Amygdala (tissue), 56 donors: ENCODE results near the gene SFXN2.
"Not testable (repeated sequence)": the region's sequence is repeated elsewhere in the genome, so short reads cannot be mapped to it uniquely, and the experiment has no call there.

Experiments
- DNase-seq, 56 donors: peaks; one replicate each; lab custom pipeline; 2025; lab: John Stamatoyannopoulos, UW

The SFXN2 gene

GRCh38 chr10:102716900-102717565 is 2.6 kb downstream of the SFXN2 start:
- not testable (repeated sequence) for DNase-seq

- DNase-seq, result no peak
Observed at GRCh38 chr10:102718220-102718619, 3.8 kb downstream of the SFXN2 start.

GRCh38 chr10:102720337-102720736 is 5.9 kb downstream of the SFXN2 start:
- DNase-seq, result no peak

DNA sequence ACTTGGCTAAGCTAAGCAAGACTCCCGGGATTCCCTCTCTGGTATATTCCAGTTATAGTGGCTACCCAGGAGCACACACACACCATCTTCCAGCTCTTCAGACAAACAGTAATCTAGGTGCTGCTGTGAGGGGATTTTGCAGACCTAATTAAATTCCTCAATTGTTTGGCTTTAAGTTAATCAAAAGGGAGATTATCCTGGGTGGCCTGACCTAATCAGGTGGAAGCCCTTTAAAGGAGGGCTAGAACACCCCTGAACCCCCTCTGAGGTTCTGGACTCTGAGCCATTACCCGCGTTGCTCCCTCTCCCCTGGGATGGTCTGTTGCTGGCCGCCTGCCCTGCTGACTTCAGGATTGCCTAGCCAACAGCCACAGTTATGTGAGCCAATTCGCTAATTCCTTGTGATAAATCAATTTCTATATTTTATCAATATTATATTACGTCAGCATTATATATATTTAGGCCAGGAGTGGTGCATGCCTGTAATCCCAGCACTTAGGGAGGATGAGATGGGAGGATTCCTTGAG is 6.4 kb downstream of the SFXN2 start:
- DNase-seq, result no peak

DNA sequence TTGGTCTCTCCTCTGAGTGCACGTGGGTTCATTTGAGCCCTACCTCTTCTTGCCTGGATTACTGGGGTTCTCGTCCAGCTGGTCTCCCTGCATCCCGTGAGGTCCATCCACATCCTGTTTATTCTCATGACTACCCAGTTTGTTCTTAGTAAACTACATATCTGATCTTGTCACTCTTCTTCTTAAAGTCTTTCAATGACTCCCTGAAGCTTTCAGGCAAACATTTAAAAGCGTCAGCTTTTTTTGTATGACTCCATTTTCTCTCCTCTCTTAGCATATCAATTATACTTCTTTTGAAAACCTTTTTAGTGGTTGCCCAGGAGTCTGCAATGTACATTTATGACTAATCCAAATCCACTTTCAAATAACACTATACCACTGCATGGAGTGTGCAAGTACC is 7.5 kb downstream of the SFXN2 start:
- DNase-seq, result no peak

- DNase-seq, result no peak
Observed at GRCh38 chr10:102723989-102724388, 9.6 kb downstream of the SFXN2 start.

DNA sequence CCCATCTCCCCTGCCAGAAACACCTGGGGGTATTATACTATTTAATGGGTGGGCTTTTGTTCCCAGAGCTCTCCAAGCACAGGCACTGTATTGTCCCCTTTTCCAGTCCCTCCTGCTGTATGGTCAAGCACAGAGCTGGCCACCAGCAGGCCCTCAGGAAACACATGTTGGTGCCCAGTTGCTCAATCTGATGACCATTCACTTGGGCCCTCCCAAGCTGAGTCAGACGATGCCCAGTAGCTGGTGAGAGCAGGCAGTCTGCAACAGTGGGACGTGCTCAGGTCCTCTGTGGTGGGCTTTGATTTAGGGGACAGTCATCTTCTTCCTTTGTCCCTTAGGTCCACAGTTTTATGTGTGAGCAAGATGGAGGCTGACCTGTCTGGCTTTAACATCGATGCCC is 11.8 kb downstream of the SFXN2 start:
- DNase-seq, result peak in 12 of 56 donors; percentile 2 to 27 (median 9)

DNA sequence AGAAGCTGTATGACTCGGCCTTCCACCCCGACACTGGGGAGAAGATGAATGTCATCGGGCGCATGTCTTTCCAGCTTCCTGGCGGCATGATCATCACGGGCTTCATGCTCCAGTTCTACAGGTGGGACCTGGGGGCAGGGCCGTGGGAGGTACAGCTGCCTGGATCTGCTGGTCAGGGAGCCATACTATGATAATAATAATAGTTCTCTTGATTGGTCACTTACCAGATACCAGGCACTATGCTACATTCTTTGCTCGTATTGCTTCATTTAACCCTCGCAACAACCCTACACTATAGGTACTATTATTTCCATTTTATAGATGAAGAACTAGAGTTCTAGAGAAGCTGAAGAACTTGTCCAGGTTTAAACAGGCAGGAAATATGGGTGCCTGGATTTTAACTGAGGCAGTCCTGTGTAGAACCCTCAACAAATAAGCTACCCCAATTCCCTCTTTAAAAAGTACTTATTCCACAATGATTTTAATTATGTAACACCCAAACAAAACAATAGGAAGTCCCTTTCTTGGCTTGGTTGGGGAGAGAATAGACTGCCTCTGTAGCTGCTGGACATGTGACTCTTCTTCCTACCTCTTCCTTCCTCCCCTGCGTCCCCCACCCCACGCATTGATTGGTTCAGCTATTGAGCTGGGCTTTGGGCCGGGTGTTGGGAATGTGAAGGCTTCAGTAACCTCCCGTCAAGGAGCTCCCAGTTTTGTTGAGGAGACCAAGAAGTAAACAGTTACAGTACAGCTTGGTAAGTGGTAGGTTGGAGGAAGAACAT is 12.8 kb downstream of the SFXN2 start:
- DNase-seq, result no peak

DNA sequence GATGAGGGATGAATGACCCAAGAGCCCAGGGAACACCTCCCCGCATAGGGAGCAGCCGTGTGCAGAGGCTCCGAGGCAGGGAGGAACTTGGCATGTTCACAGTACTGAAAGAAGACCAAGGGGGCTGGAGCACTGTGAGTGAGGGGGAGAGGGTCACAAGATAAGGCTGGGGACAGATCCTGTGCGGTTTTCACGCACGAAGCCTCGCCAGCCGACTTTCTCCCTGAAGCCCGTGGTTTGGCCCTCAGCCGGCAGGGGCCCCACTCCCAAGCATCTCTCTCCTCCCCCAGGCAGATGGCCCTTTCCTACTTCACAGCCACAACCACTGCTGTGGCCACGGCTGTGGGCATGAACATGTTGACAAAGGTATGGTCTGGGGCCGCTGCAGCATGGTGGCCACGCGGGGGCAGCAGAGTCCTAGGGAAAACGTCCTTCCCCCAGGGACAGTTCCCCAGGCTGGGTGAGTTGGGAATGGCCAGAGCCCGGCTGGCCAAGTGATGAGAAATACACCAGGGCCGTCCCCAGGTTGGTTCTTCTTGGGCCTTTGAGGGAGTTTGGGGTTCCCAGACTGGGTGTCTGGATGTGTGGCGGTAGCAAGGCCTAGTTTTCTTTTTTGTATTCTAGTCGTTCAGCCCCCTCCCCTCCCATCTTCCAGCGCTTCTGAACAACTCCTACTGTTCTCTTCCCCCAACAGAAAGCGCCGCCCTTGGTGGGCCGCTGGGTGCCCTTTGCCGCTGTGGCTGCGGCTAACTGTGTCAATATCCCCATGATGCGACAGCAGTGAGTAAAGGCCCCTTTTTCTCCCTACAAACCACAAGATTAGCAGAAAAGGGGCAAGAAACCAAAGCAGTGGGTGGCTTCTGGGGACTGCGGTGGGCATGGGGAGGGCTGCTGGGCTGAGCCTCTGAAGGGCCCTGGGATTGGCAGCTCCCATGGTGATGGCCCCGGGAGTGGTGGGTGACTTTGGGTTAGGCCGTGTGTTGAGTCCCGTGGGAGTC is 14.9 kb downstream of the SFXN2 start:
- peak; percentile 19 to 91 (median 66) for DNase-seq

DNA sequence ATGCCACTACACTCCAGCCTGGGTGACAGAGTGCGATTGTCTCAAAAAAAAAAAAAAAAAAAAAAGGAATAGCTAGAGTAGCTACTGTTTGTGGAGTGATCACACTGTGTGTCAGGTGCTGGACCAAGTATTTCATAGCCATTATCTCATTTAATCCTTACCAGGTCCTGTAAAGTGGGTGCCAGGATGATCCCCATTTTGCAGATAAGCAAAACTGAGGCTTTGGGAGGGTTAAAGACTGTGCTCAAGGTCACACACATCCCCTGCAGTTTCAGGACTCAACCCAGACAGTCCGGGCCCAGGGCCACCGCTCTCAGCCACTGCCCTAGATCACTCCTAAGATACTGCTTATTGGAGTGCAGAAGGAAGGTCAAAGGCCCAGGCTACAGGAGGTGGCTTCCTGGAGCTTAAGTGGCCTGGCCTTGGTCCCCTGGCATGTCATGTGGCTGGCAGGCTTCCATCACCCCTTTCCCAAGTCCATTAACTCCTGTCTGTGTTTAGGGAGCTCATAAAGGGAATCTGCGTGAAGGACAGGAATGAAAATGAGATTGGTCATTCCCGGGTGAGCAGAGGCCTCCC is 16.9 kb downstream of the SFXN2 start:
- DNase-seq, result no peak

GRCh38 chr10:102732661-102733060 is 18.2 kb downstream of the SFXN2 start:
- DNase-seq, result no peak

GRCh38 chr10:102735065-102735562 is 20.7 kb downstream of the SFXN2 start:
- DNase-seq, result no peak

DNA sequence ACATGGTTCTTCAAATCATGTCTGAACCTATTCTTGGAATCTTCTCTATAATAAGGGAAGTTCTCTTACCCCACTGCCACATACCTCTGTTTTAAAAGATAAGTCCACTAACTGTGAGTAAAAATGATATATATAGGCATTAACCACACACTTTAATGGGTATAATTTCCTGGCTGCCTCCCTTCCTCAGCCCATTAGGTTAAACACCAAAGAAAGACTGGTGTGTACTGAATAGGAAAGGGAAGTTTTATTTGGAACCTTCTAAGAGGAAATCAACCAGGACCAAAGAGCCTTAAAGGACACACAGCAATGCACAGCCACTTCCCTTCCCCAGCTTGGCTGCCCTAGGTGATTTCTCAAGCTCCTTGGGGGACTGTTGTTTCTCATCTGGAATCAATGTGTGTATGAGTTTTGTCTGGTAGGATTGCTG is 24.3 kb downstream of the SFXN2 start:
- DNase-seq, result no peak

- DNase-seq, result no peak
Observed at GRCh38 chr10:102740229-102740628, 25.8 kb downstream of the SFXN2 start.

DNA sequence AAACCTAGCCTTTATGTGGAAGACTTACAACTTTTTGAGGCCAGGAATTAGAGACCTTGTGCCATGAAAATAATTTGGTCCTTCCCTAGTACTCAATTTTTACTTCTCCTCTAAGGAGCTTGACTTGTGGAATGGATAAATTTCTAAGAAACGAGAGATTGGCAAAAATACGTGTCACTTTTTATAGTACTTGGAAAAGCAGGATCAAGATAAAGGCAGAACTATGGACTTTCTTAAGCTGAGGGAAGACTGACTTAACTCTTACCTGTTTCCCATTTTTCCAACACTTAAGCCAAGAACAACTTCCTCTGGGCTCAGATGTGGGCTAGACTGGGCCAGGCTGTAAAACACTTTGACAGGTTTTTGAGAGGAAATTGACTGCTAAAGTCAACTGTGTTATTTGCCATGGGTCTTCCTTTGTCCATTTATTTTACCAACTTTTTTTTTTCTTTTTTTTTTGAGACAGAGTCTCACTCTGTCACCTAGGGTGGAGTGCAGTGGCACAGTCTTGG is 27.3 kb downstream of the SFXN2 start:
- no peak for DNase-seq

DNA sequence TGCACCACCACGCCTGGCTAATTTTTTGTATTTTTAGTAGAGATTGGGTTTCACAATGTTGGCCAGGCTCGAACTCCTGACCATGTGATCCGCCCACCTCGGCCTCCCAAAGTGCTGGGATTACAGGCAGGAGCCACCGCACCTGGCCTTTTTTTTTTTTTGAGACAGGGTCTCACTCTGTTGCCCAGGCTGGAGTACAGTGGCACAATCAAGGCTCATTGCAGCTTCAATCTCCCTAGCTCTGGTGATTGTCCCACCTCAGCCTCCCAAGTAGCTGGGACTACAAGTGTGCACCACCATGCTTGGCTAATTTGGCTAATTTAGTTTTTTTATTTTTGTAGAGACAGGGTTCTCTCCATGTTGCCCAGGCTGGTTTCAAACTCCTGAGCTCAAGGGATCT is 27.9 kb downstream of the SFXN2 start:
- not testable (repeated sequence) for DNase-seq

DNA sequence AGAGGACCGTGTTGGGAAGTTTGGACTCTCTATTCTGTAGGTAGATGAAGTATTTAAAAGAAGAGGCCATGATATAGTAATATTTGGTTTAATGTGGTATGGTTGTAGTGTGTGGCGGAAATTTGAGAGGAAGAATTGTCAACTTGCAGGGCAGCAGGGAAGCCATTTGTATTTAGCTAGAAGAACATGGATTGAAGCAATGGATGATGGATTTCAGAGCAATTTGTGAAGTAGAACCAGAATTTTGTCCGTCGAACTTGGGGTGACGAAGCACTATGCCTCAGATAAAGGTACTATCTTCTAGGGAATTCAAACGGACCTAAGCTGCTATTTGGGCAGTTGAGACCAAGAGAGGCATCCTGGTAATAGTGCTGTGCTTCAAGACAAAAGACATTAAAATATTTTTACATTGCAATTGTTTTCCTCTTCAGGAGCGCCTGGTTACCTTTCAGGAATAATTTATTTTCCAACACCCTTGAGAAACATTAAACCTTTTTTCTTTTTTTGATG is 28.7 kb downstream of the SFXN2 start:
- DNase-seq, result no peak

DNA sequence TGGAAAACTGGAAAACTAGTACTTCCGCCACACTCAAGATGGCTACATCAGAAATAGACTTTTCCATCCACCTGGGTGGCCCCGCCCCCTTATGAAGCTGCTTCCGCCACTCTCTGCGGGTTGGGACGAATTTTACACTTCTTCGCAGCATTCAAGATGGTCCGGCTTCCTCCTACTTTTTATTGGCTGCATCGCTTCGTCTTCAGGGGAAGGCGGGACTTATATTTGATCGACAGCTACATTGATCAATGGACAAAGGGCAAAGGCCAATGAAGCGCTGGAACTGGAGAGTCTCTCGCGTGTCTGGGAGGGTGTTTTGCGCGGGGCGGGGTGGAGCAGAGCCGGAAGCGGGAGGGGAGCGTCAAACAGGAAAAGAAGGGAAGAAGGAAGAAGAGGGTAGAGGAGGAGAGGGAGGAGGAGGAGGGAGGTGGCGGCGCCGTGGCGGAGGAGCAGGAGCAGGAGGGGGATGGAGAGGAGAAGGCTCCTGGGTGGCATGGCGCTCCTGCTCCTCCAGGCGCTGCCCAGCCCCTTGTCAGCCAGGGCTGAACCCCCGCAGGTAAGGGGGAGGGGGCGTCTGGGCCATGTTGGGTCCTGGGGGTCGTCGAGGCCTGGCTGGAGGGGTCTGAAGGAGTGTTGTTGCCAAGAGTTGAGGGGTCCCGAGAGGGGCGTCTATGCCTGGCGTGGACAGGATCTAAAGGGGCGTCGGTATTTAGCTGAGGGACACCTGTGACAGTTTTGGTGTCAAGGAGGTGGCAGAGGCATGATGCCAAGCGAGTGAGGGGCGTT is 29.3 kb downstream of the SFXN2 start, which contains the start of gene WBP1L:
WBP1L (plus strand) TSS at position 361 of the 786 bp plus-strand sequence; CDS start at position 467, 106 bp downstream.
- DNase-seq, result peak; percentile 7 to 100 (median 96)
